H1 (cell line): ENCODE results near the gene LRRC61. TPM values are rescaled to one million over a fixed set of nuclear protein-coding genes. Genes with fewer than 3 reads are reported as not detected.
A peak's percentile ranks its signal among the peaks of the same experiment; 100 is the strongest.

Experiments
- CTCF ChIA-PET: fragments of 300-600 bp; sonication (Branson Sonifier 250); formaldehyde crosslinking; loops from one replicate; lab custom pipeline; 2021; ENCODE audit not compliant: partially characterized antibody; lab: Charles Lee
- POLR2A ChIA-PET: fragments of 300-600 bp; sonication (Branson Sonifier 250); formaldehyde crosslinking; loops from one replicate; lab custom pipeline; 2021; ENCODE audit warnings: inconsistent platforms; ENCODE audit not compliant: partially characterized antibody; lab: Charles Lee
- DNase-seq, 2 experiments: peaks; one replicate each; pipeline versions ENCODE4 v3.0.0 to v3.0.0-alpha.2; 2010 to 2022; ENCODE audit warnings: low spot score in 2 of 2, low read depth in 1 of 2, mixed read lengths in 1 of 2
- FAIRE-seq: peaks from 2 replicates; lab custom pipeline; 2011; peaks lifted over from hg19 to GRCh38; lab: Jason Lieb, UNC
- H2AFZ ChIP-seq: 2 replicates; pipeline ENCODE4 v1.8.1; 2012; ENCODE audit warnings: low read length, inconsistent platforms
- H2AK5ac ChIP-seq: 2 replicates; pipeline ENCODE4 v1.6.1; 2013; ENCODE audit warnings: low read depth, low read length
- H2BK120ac ChIP-seq: replicated peaks from 2 replicates; pipeline ENCODE3; 2013; ENCODE audit warnings: low read depth, low read length, inconsistent platforms
- H2BK12ac ChIP-seq: 2 replicates; pipeline ENCODE4 v1.6.1; 2013; ENCODE audit warnings: low read depth, low read length
- H2BK15ac ChIP-seq: 2 replicates; pipeline ENCODE4 v1.6.1; 2013; ENCODE audit warnings: low read length
- H2BK20ac ChIP-seq: 2 replicates; pipeline ENCODE4 v1.6.1; 2013; ENCODE audit warnings: low read length
- H2BK5ac ChIP-seq: 2 replicates; pipeline ENCODE4 v1.6.1; 2013; ENCODE audit warnings: low read depth, low read length
- H3K14ac ChIP-seq: 2 replicates; pipeline ENCODE4 v1.6.1; 2013; ENCODE audit warnings: inconsistent platforms; ENCODE audit not compliant: insufficient read length
- H3K18ac ChIP-seq: 2 replicates; pipeline ENCODE4 v1.6.1; 2013; ENCODE audit warnings: low read length; ENCODE audit errors: extremely low read depth
- H3K23ac ChIP-seq: 2 replicates; pipeline ENCODE4 v1.6.1; 2013; ENCODE audit warnings: inconsistent platforms; ENCODE audit not compliant: insufficient read length
- H3K23me2 ChIP-seq: 2 replicates; pipeline ENCODE4 v1.6.1; 2013; ENCODE audit warnings: low read depth, low read length
- H3K27ac ChIP-seq: 2 replicates; pipeline ENCODE4 v1.6.1; 2011; ENCODE audit warnings: low read depth, low read length, inconsistent platforms
- H3K27me3 ChIP-seq, 4 experiments: replicated peaks in 1 of 4; 1 replicate in 1 of 4; 2 replicates in 3 of 4; pipeline versions ENCODE4 v1.6.1 to v1.8.1; 2011 to 2013; ENCODE audit warnings: low read length in 3 of 4, mild to moderate bottlenecking in 3 of 4, inconsistent platforms in 2 of 4, mixed read lengths in 2 of 4, moderate library complexity in 1 of 4; ENCODE audit not compliant: control insufficient read depth in 3 of 4, insufficient read depth in 3 of 4; ENCODE audit errors: extremely low read depth in 1 of 4
- H3K36me3 ChIP-seq, 4 experiments: 2 replicates each; pipeline versions ENCODE4 v1.6.1 to v1.8.1; 2011 to 2013; ENCODE audit warnings: mild to moderate bottlenecking in 4 of 4, low read length in 3 of 4, moderate library complexity in 2 of 4, control low read depth in 1 of 4, inconsistent platforms in 1 of 4; ENCODE audit not compliant: insufficient read depth in 4 of 4, control insufficient read depth in 2 of 4
- H3K4ac ChIP-seq: replicated peaks from 2 replicates; pipeline ENCODE3; 2013; ENCODE audit warnings: low read length, low read depth, mixed read lengths, inconsistent platforms; ENCODE audit not compliant: insufficient read length
- H3K4me1 ChIP-seq, 4 experiments: replicated peaks in 1 of 4; 1 replicate in 1 of 4; 2 replicates in 3 of 4; pipeline versions ENCODE4 v1.6.1 to v1.8.1; 2011 to 2013; ENCODE audit warnings: low read length in 3 of 4, inconsistent platforms in 2 of 4, mixed read lengths in 1 of 4; ENCODE audit not compliant: insufficient read depth in 4 of 4, control insufficient read depth in 3 of 4
- H3K4me2 ChIP-seq, 2 experiments: 2 replicates each; pipeline versions ENCODE4 v1.6.1 to v1.8.1; 2011 to 2013; ENCODE audit warnings: low read depth in 2 of 2, low read length in 2 of 2, control low read depth in 1 of 2, inconsistent platforms in 1 of 2, mild to moderate bottlenecking in 1 of 2; ENCODE audit not compliant: insufficient read depth in 1 of 2
- H3K4me3 ChIP-seq, 4 experiments: fragments of 200-600, 300-600 bp in 1 of 4; sonication (generic), shearing (Covaris generic), sonication (Bioruptor Twin) in 1 of 4; 2 replicates each; pipeline versions ENCODE4 v1.5.1 to v1.8.1; 2011 to 2016; ENCODE audit warnings: low read length in 4 of 4, low read depth in 3 of 4, control low read depth in 2 of 4, inconsistent platforms in 2 of 4, mild to moderate bottlenecking in 2 of 4, mixed read lengths in 1 of 4, moderate library complexity in 1 of 4; ENCODE audit not compliant: insufficient read depth in 2 of 4; ENCODE audit errors: extremely low read depth in 1 of 4
- H3K56ac ChIP-seq: replicated peaks from 2 replicates; pipeline ENCODE3; 2013; ENCODE audit warnings: low read depth, mild to moderate bottlenecking, mixed read lengths, low read length, inconsistent platforms; ENCODE audit not compliant: insufficient read length
- H3K79me1 ChIP-seq: 2 replicates; pipeline ENCODE4 v1.6.1; 2013; ENCODE audit warnings: low read depth, low read length, control low read depth
- H3K79me2 ChIP-seq, 2 experiments: 2 replicates each; pipeline versions ENCODE4 v1.6.1 to v1.8.1; 2012 to 2013; ENCODE audit warnings: low read length in 2 of 2, mild to moderate bottlenecking in 2 of 2, inconsistent platforms in 1 of 2; ENCODE audit not compliant: insufficient read depth in 2 of 2, control insufficient read depth in 1 of 2
- H3K9ac ChIP-seq, 4 experiments: replicated peaks in 1 of 4; 1 replicate in 1 of 4; 2 replicates in 3 of 4; pipeline versions ENCODE4 v1.6.1 to v1.8.1; 2011 to 2013; ENCODE audit warnings: low read depth in 3 of 4, low read length in 3 of 4, control low read depth in 2 of 4, mild to moderate bottlenecking in 2 of 4, moderate library complexity in 2 of 4, inconsistent platforms in 1 of 4; ENCODE audit errors: extremely low read depth in 1 of 4
- H3K9me3 ChIP-seq, 2 experiments: 2 replicates each; pipeline versions ENCODE4 v1.6.1 to v1.8.1; 2012 to 2013; ENCODE audit warnings: mild to moderate bottlenecking in 2 of 2, moderate library complexity in 2 of 2, control low read depth in 1 of 2, inconsistent platforms in 1 of 2, low read depth in 1 of 2, low read length in 1 of 2, mixed read lengths in 1 of 2; ENCODE audit not compliant: insufficient read depth in 2 of 2
- H4K20me1 ChIP-seq, 2 experiments: replicated peaks in 1 of 2; 2 replicates each; pipeline versions ENCODE3 to v1.8.1; 2011 to 2013; ENCODE audit warnings: inconsistent platforms in 2 of 2, low read length in 2 of 2, mild to moderate bottlenecking in 1 of 2; ENCODE audit not compliant: insufficient read depth in 2 of 2, control insufficient read depth in 1 of 2
- H4K5ac ChIP-seq: 2 replicates; pipeline ENCODE4 v1.6.1; 2013; ENCODE audit warnings: low read length, low read depth, mixed read lengths, inconsistent platforms; ENCODE audit not compliant: insufficient read length
- H4K8ac ChIP-seq: 2 replicates; pipeline ENCODE4 v1.8.0; 2013; ENCODE audit warnings: mild to moderate bottlenecking, moderate library complexity, low read length, inconsistent platforms; ENCODE audit not compliant: insufficient read depth; ENCODE audit errors: extremely low read depth
- H4K91ac ChIP-seq: replicated peaks from 2 replicates; pipeline ENCODE3; 2013; ENCODE audit warnings: low read length, mixed read lengths, inconsistent platforms; ENCODE audit not compliant: insufficient read length
- CBX5 ChIP-seq: fragments of 300-800, 300-1000 bp; sonication (generic); IDR thresholded peaks from 2 replicates; pipeline ENCODE4 v1.7.1; 2016; ENCODE audit warnings: antibody characterized with exemption, low read length, low read depth
- KDM4A ChIP-seq: IDR thresholded peaks from one replicate; pipeline ENCODE4 v1.7.1; 2012; ENCODE audit warnings: low read depth, mild to moderate bottlenecking, moderate library complexity, low read length, inconsistent platforms; ENCODE audit not compliant: severe bottlenecking
- MAX ChIP-seq: IDR thresholded peaks from 2 replicates; pipeline ENCODE4 v1.6.1; 2012; ENCODE audit warnings: inconsistent platforms
- RAD21 ChIP-seq, 2 experiments: IDR thresholded peaks in 1 of 2; conservative IDR thresholded peaks in 1 of 2; 2 replicates each; pipeline ENCODE4 v1.6.1; 2011; ENCODE audit warnings: low read depth in 2 of 2, low read length in 2 of 2, improper control_type of control experiment in 1 of 2, inconsistent platforms in 1 of 2, mild to moderate bottlenecking in 1 of 2, moderate library complexity in 1 of 2
- RBBP5 ChIP-seq: IDR thresholded peaks from 2 replicates; pipeline ENCODE4 v1.7.1; 2012; ENCODE audit warnings: low read depth, mild to moderate bottlenecking, inconsistent platforms, low read length, moderate library complexity, borderline replicate concordance
- RFX5 ChIP-seq: IDR thresholded peaks from 2 replicates; pipeline ENCODE4 v1.6.1; 2011; ENCODE audit warnings: low read depth, low read length, improper control_type of control experiment, borderline replicate concordance
- SP1 ChIP-seq: IDR thresholded peaks from 2 replicates; pipeline ENCODE4 v1.6.1; 2011; ENCODE audit warnings: low read depth, low read length
- SP2 ChIP-seq: IDR thresholded peaks from 2 replicates; pipeline ENCODE4 v1.6.1; 2012; ENCODE audit warnings: mild to moderate bottlenecking, low read length, inconsistent platforms
- SUZ12 ChIP-seq: fragments of 200-600 bp; sonication (generic); IDR thresholded peaks from 2 replicates; pipeline ENCODE4 v1.6.1; 2012; ENCODE audit warnings: mild to moderate bottlenecking, inconsistent platforms, low read length, moderate library complexity, mixed read lengths
- USF2 ChIP-seq: IDR thresholded peaks from 2 replicates; pipeline ENCODE4 v1.6.1; 2011; ENCODE audit warnings: low read length, improper control_type of control experiment
- YY1 ChIP-seq: IDR thresholded peaks from 2 replicates; pipeline ENCODE4 v1.6.1; 2011; ENCODE audit warnings: low read depth, mild to moderate bottlenecking, low read length
- WGBS, 2 experiments: shearing (Covaris generic) in 1 of 2; methylation state at CpG; one replicate each; pipeline versions ENCODE4 v1.1.6 to v1.1.7; 2013 to 2015; ENCODE audit warnings: low lambda C conversion rate in 2 of 2, mixed read lengths in 2 of 2, inconsistent platforms in 1 of 2, low coverage in 1 of 2, missing lambda C conversion rate in 1 of 2; ENCODE audit not compliant: insufficient replicate concordance in 2 of 2, insufficient coverage in 1 of 2, insufficient read length in 1 of 2; ENCODE audit errors: extremely low coverage in 1 of 2, missing lambda C conversion rate in 1 of 2; 5-methylcytosine and 5-hydroxymethylcytosine counted together
- polyA plus RNA-seq, 7 experiments: library from polyadenylated mRNA; depleted of rRNA in 3 of 7; stranded (reverse) in 5 of 7; unstranded in 2 of 7; fragments of >200 nt in 5 of 7; fragments of 200-250 nt in 2 of 7; gene quantifications; 1 replicate in 5 of 7; 2 replicates in 1 of 7; 4 replicates in 1 of 7; pipeline versions ENCODE4 v1.2.1 to v1.2.3, GENCODE V29; 2011 to 2013; ENCODE audit warnings: missing spikeins in 2 of 7, mixed read lengths in 2 of 7
- total RNA-seq: library from RNA; stranded (reverse); fragmentation: NEBNext Ultra II Directional; extraction: Animal tissue kit (Norgen Biotek cat#: 25700); gene quantifications from 2 replicates; pipeline ENCODE4 v1.2.1, GENCODE V29; 2021

Gene LRRC61
- total and polyA plus RNA-seq, 2 of the 8 experiments (the other 6 are each of a cell fraction or from before 2014, with no cell fraction given), result 0.73 to 44.8 TPM

- H3K9me3 ChIP-seq, result no peaks in the 10 kb centered on the region
- H4K20me1 ChIP-seq, result no peaks in the 10 kb centered on the region
- no peak overlapping the region for H2BK15ac ChIP-seq
- FAIRE-seq (no peak), DNase-seq (no peak)
- H3K79me2 ChIP-seq, result peaks cover 0 to 15% of the 10 kb centered on the region in 2 experiments; a peak in 1 of 4 replicates
- H2BK12ac ChIP-seq, result peak overlapping the region; percentile 44; the same call in 1 of the 2 replicates
- peaks cover 3 to 6% (median 6%) of the 10 kb centered on the region in 4 experiments; a peak in 4 of 8 replicates for H3K36me3 ChIP-seq
- CTCF ChIA-PET, result interaction anchor here (0.6 to 1.3 kb wide), 4 partner anchors 10 to 81 kb away, joined by 3 read pairs; no protein-coding TSS in a partner anchor
- no peak overlapping the region for H2BK5ac ChIP-seq
- no peak overlapping the region for H3K9ac ChIP-seq
- no peak overlapping the region for H3K18ac ChIP-seq
- POLR2A ChIA-PET, result interaction anchor here (1.0 to 2.8 kb wide), 2 partner anchors 11 to 58 kb away, joined by 3 to 12 read pairs; no protein-coding TSS in a partner anchor
- H4K5ac ChIP-seq, result no peak overlapping the region
- H3K4me2 ChIP-seq, result peak overlapping the region in 1 of 2 experiments; percentile 84; a peak in 1 of 4 replicates
- H3K23me2 ChIP-seq, result 0 out of 2 replicates have a peak, but pooled peaks cover 1% of the 10 kb centered on the region
- H3K4me1 ChIP-seq, result peaks cover 16 to 27% (median 24%) of the 10 kb centered on the region in 4 experiments
- no peak overlapping the region for H2BK20ac ChIP-seq
- H3K4ac ChIP-seq, result no peak overlapping the region
- H2AFZ ChIP-seq, result no peak overlapping the region
- H3K27me3 ChIP-seq, result peaks cover 0 to 2% (median 0%) of the 10 kb centered on the region in 4 experiments; a peak in 3 of 7 replicates
- H2BK120ac ChIP-seq, result no peak overlapping the region
- H2AK5ac ChIP-seq, result peak overlapping the region; percentile 54; the same call in 1 of the 2 replicates
- peaks cover 2% of the 10 kb centered on the region; the same call in 1 of the 2 replicates for H3K79me1 ChIP-seq
- H4K91ac ChIP-seq, result no peak overlapping the region
- no peak overlapping the region for H4K8ac ChIP-seq
- H3K14ac ChIP-seq, result no peak overlapping the region
- H3K27ac ChIP-seq, result no peak overlapping the region
- H3K23ac ChIP-seq, result no peak overlapping the region
- WGBS, 2 experiments, result 95% methylated on average over 10 of the region's 10 CpGs; no CpG with 5 or more reads in 1 of the 2 experiments
- no peak overlapping the region for H3K56ac ChIP-seq
- H3K4me3 ChIP-seq, result no peak overlapping the region
- no peak for TF ChIP-seq KDM4A
- TF ChIP-seq SUZ12, result no peak
- TF ChIP-seq RBBP5, result no peak
- no peak for TF ChIP-seq SP1
- TF ChIP-seq USF2, result no peak
- TF ChIP-seq CBX5, result no peak
- TF ChIP-seq RAD21 (IDR thresholded peaks at IDR 0.05 in 1 of 2, conservative IDR thresholded peaks at IDR 0.05 in 1 of 2; ENCODE audit: low read depth in 2 of 2, low read length in 2 of 2), result no peak
- TF ChIP-seq MAX, result no peak
- no peak for TF ChIP-seq RFX5
- TF ChIP-seq SP2, result no peak
- TF ChIP-seq YY1, result no peak
Observed at GRCh38 chr7:150325110-150325611, 2.0 kb downstream of the LRRC61 start.
